ENCODE results near the gene MED27.

MED27 gene

DNA sequence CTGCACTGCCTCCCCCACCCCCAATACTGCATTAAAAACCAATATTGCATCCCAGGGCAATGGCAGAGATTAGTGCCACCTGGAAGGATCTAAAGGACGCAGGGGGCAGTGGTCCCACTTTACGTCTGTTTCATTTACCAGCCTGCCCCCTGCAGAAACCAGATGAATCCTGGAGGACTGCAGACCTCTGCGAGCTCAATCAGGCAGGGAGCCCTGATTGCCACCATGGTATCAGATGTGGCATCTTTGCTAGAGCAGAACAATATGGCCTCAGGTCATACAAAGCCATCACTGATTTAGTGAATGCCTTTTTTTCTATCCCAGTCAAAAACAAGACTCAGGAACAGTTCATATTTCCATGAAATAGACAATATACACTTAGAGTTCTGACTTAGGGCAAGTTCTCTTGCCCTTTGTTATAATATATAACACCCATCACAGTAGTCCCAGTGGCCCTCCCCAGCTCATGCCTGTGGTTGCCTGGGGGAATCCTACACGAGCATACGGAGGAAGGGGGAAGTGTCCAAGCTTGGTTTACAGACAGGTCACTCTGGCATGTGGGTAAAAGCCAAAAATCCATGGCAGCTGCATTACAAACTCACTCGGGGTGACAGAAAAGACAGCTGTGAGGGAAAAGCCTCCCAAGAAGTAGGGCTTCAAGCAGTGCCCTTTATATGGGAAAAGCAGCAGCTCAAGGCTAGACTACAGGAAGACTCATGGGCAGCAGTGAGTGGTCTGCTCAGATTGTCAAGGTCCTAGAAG is 85.1 kb downstream of the MED27 start:
- H3K27ac ChIP-seq (ENCODE audit: poor library complexity, severe bottlenecking), result no peak overlapping the region
- H3K27me3 ChIP-seq (ENCODE audit: insufficient read depth, poor library complexity, severe bottlenecking), result no peaks in the 10 kb centered on the region
- no peak for ATAC-seq (ENCODE audit: low read depth)
- no peaks in the 10 kb centered on the region for H3K36me3 ChIP-seq (ENCODE audit: low read depth)
- H3K4me1 ChIP-seq (ENCODE audit: insufficient read depth, poor library complexity, severe bottlenecking), result peaks cover 10% of the 10 kb centered on the region
- no peak overlapping the region for H3K4me3 ChIP-seq (ENCODE audit: severe bottlenecking)
- H3K9me3 ChIP-seq (ENCODE audit: severe bottlenecking), result no peaks in the 10 kb centered on the region
- no peak for DNase-seq (ENCODE audit: low spot score)
- TF ChIP-seq, protein P1, sequence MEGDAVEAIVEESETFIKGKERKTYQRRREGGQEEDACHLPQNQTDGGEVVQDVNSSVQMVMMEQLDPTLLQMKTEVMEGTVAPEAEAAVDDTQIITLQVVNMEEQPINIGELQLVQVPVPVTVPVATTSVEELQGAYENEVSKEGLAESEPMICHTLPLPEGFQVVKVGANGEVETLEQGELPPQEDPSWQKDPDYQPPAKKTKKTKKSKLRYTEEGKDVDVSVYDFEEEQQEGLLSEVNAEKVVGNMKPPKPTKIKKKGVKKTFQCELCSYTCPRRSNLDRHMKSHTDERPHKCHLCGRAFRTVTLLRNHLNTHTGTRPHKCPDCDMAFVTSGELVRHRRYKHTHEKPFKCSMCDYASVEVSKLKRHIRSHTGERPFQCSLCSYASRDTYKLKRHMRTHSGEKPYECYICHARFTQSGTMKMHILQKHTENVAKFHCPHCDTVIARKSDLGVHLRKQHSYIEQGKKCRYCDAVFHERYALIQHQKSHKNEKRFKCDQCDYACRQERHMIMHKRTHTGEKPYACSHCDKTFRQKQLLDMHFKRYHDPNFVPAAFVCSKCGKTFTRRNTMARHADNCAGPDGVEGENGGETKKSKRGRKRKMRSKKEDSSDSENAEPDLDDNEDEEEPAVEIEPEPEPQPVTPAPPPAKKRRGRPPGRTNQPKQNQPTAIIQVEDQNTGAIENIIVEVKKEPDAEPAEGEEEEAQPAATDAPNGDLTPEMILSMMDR (IDR thresholded peaks at IDR 0.05; ENCODE audit: poor library complexity, severe bottlenecking), result no peak

DNA sequence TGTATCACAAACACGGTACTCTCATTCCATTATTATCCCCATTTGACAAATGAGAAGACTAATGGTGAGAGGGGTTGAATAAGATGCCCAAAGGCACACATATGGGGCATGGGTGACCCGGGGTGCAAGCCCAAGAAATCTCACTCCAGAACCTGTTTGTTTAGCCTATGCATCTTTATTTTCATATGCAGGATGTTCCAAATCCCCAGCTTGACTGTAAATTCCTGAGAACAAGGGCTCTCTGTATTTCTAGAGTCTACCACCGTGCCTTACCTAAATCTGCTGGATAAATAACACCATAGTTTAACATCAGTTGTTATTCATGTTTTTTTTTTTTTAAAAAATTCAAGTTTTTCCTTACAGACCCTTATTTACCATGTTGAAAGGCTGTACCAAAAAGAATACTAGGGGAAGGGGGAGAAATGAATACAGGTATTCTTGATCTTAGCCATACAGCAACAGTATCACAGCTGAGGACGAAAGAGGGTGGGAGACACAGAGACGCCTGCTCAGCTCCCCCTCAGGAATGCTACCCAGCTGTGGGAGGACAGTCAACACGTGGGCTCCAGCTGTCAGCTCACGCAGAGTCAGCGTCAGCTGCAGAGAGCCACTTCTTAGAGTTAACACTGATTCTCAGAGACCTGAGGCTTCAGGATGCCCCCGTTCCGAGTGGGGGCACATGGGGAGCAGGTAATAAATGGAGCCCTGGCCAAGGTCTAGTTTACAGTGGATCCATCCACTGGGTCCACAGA is 86.6 kb downstream of the MED27 start:
- no peak overlapping the region for H3K4me3 ChIP-seq (ENCODE audit: severe bottlenecking)
- H3K9me3 ChIP-seq (ENCODE audit: severe bottlenecking), result no peaks in the 10 kb centered on the region
- TF ChIP-seq, protein P1 (IDR thresholded peaks at IDR 0.05; ENCODE audit: poor library complexity, severe bottlenecking), result no peak
- H3K36me3 ChIP-seq (ENCODE audit: low read depth), result no peaks in the 10 kb centered on the region
- H3K27ac ChIP-seq (ENCODE audit: poor library complexity, severe bottlenecking), result no peak overlapping the region
- H3K27me3 ChIP-seq (ENCODE audit: insufficient read depth, poor library complexity, severe bottlenecking), result no peaks in the 10 kb centered on the region
- peaks cover 5% of the 10 kb centered on the region for H3K4me1 ChIP-seq (ENCODE audit: insufficient read depth, poor library complexity, severe bottlenecking)
- ATAC-seq (ENCODE audit: low read depth) (no peak), DNase-seq (ENCODE audit: low spot score) (no peak)

DNA sequence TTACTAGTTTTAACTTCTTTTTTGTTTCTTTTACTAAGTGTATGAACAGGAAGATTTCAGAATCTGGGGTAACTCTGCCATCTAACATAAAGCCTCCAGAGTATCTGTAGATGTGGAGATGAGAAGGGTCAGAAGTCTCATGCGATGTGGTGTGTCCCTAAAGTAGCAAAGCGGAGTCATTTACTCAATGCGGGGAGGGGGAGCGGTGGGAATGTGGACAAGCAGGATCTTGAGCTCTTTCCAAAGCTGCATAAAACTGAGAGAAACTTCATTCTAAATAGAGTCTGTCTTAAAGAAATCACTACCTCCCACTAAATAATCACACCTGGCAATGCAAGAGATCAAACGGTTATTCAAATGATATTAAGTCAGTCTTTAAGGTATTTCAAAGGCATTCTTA is 92.4 kb downstream of the MED27 start:
- H3K4me1 ChIP-seq (ENCODE audit: insufficient read depth, poor library complexity, severe bottlenecking), result peaks cover 8% of the 10 kb centered on the region
- no peaks in the 10 kb centered on the region for H3K9me3 ChIP-seq (ENCODE audit: severe bottlenecking)
- no peak for DNase-seq (ENCODE audit: low spot score)
- TF ChIP-seq, protein P1 (IDR thresholded peaks at IDR 0.05; ENCODE audit: poor library complexity, severe bottlenecking), result no peak
- no peak overlapping the region for H3K27ac ChIP-seq (ENCODE audit: poor library complexity, severe bottlenecking)
- no peak overlapping the region for H3K4me3 ChIP-seq (ENCODE audit: severe bottlenecking)
- H3K27me3 ChIP-seq (ENCODE audit: insufficient read depth, poor library complexity, severe bottlenecking), result no peaks in the 10 kb centered on the region
- ATAC-seq (ENCODE audit: low read depth), result no peak
- no peaks in the 10 kb centered on the region for H3K36me3 ChIP-seq (ENCODE audit: low read depth)

DNA sequence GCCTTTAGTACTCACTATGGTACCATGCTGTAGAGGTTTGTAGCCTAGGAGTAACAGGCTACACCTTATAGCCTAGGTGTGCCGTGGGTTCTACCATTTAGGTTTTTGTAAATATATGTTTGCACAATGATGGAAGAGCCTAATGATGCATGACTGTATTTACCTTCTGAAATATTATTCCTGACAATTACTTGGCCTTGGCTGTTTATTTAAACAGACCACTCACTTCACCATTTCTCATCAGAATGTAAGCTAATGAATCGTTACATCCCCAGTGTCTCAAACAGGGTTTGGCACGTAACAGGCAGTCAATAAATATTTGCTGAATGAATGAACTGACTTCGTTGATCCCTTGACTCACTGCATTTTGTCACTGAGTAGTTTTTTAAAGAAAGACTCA is 93.1 kb downstream of the MED27 start:
- H3K4me3 ChIP-seq (ENCODE audit: severe bottlenecking), result no peak overlapping the region
- H3K36me3 ChIP-seq (ENCODE audit: low read depth), result no peaks in the 10 kb centered on the region
- H3K4me1 ChIP-seq (ENCODE audit: insufficient read depth, poor library complexity, severe bottlenecking), result peaks cover 8% of the 10 kb centered on the region
- TF ChIP-seq, protein P1 (IDR thresholded peaks at IDR 0.05; ENCODE audit: poor library complexity, severe bottlenecking), result no peak
- H3K9me3 ChIP-seq (ENCODE audit: severe bottlenecking), result no peaks in the 10 kb centered on the region
- ATAC-seq (ENCODE audit: low read depth), result peak; percentile 71
- H3K27me3 ChIP-seq (ENCODE audit: insufficient read depth, poor library complexity, severe bottlenecking), result no peaks in the 10 kb centered on the region
- no peak for DNase-seq (ENCODE audit: low spot score)
- H3K27ac ChIP-seq (ENCODE audit: poor library complexity, severe bottlenecking), result no peak overlapping the region

Data from RWPE2 (cell line).